Measurements from ENCODE around the gene MEF2C.

Gene MEF2C

GRCh38 chr5:88834499-88834898 lies 48.5 kb downstream of the MEF2C start:
- H3K27me3 ChIP-seq (ENCODE audit: control insufficient read depth, insufficient read depth, low read length): no peaks in the 10 kb centered on the region
- no peaks in the 10 kb centered on the region for H3K9me3 ChIP-seq (ENCODE audit: control insufficient read depth, insufficient read depth, low read length)
- H3K4me3 ChIP-seq (ENCODE audit: low read depth, low read length): no peak overlapping the region
- no peaks in the 10 kb centered on the region for H3K36me3 ChIP-seq (ENCODE audit: control insufficient read depth, insufficient read depth, low read length)
- H3K9ac ChIP-seq (ENCODE audit: low read depth, low read length): no peak overlapping the region
- no peaks in the 10 kb centered on the region for H3K4me1 ChIP-seq (ENCODE audit: control insufficient read depth, insufficient read depth, low read length)

GRCh38 chr5:88834131-88834462 lies 48.9 kb downstream of the MEF2C start:
- Histone ChIP-seq H3K4me1 (ENCODE audit: control insufficient read depth, insufficient read depth, low read length) (no peaks in the 10 kb centered on the region), H3K27me3 (ENCODE audit: control insufficient read depth, insufficient read depth, low read length) (no peaks in the 10 kb centered on the region), H3K4me3 (ENCODE audit: low read depth, low read length) (no peak overlapping the region), H3K36me3 (ENCODE audit: control insufficient read depth, insufficient read depth, low read length) (no peaks in the 10 kb centered on the region), H3K9ac (ENCODE audit: low read depth, low read length) (no peak overlapping the region), H3K9me3 (ENCODE audit: control insufficient read depth, insufficient read depth, low read length) (no peaks in the 10 kb centered on the region)

- Histone ChIP-seq H3K36me3 (ENCODE audit: control insufficient read depth, insufficient read depth, low read length) (no peaks in the 10 kb centered on the region), H3K4me1 (ENCODE audit: control insufficient read depth, insufficient read depth, low read length) (no peaks in the 10 kb centered on the region), H3K9me3 (ENCODE audit: control insufficient read depth, insufficient read depth, low read length) (no peaks in the 10 kb centered on the region), H3K4me3 (ENCODE audit: low read depth, low read length) (no peak overlapping the region), H3K27me3 (ENCODE audit: control insufficient read depth, insufficient read depth, low read length) (no peaks in the 10 kb centered on the region), H3K9ac (ENCODE audit: low read depth, low read length) (no peak overlapping the region)
Measured at GRCh38 chr5:88833371-88834130, 49.4 kb downstream of the MEF2C start.

GRCh38 chr5:88831816-88832215 lies 51.2 kb downstream of the MEF2C start:
- H3K9me3 ChIP-seq (ENCODE audit: control insufficient read depth, insufficient read depth, low read length): no peaks in the 10 kb centered on the region
- no peak overlapping the region for H3K4me3 ChIP-seq (ENCODE audit: low read depth, low read length)
- H3K9ac ChIP-seq (ENCODE audit: low read depth, low read length): no peak overlapping the region
- H3K27me3 ChIP-seq (ENCODE audit: control insufficient read depth, insufficient read depth, low read length): no peaks in the 10 kb centered on the region
- no peaks in the 10 kb centered on the region for H3K36me3 ChIP-seq (ENCODE audit: control insufficient read depth, insufficient read depth, low read length)
- peaks cover 6% of the 10 kb centered on the region for H3K4me1 ChIP-seq (ENCODE audit: control insufficient read depth, insufficient read depth, low read length)

- H3K4me1 ChIP-seq (ENCODE audit: control insufficient read depth, insufficient read depth, low read length): peaks cover 7% of the 10 kb centered on the region
- H3K36me3 ChIP-seq (ENCODE audit: control insufficient read depth, insufficient read depth, low read length): no peaks in the 10 kb centered on the region
- H3K9ac ChIP-seq (ENCODE audit: low read depth, low read length): no peak overlapping the region
- no peak overlapping the region for H3K4me3 ChIP-seq (ENCODE audit: low read depth, low read length)
- no peaks in the 10 kb centered on the region for H3K9me3 ChIP-seq (ENCODE audit: control insufficient read depth, insufficient read depth, low read length)
- no peaks in the 10 kb centered on the region for H3K27me3 ChIP-seq (ENCODE audit: control insufficient read depth, insufficient read depth, low read length)
Measured at GRCh38 chr5:88830567-88830966, 52.4 kb downstream of the MEF2C start.

- Histone ChIP-seq H3K9me3 (ENCODE audit: control insufficient read depth, insufficient read depth, low read length) (no peaks in the 10 kb centered on the region), H3K27me3 (ENCODE audit: control insufficient read depth, insufficient read depth, low read length) (no peaks in the 10 kb centered on the region), H3K36me3 (ENCODE audit: control insufficient read depth, insufficient read depth, low read length) (no peaks in the 10 kb centered on the region), H3K4me1 (ENCODE audit: control insufficient read depth, insufficient read depth, low read length) (peaks cover 7% of the 10 kb centered on the region), H3K4me3 (ENCODE audit: low read depth, low read length) (no peak overlapping the region), H3K9ac (ENCODE audit: low read depth, low read length) (no peak overlapping the region)
Measured at GRCh38 chr5:88829775-88830174, 53.2 kb downstream of the MEF2C start.

GRCh38 chr5:88829054-88829453 lies 53.9 kb downstream of the MEF2C start:
- H3K4me1 ChIP-seq (ENCODE audit: control insufficient read depth, insufficient read depth, low read length): peaks cover 7% of the 10 kb centered on the region
- no peaks in the 10 kb centered on the region for H3K9me3 ChIP-seq (ENCODE audit: control insufficient read depth, insufficient read depth, low read length)
- no peak overlapping the region for H3K9ac ChIP-seq (ENCODE audit: low read depth, low read length)
- no peaks in the 10 kb centered on the region for H3K36me3 ChIP-seq (ENCODE audit: control insufficient read depth, insufficient read depth, low read length)
- H3K27me3 ChIP-seq (ENCODE audit: control insufficient read depth, insufficient read depth, low read length): no peaks in the 10 kb centered on the region
- H3K4me3 ChIP-seq (ENCODE audit: low read depth, low read length): no peak overlapping the region

GRCh38 chr5:88827997-88828396 lies 55.0 kb downstream of the MEF2C start:
- no peak overlapping the region for H3K4me3 ChIP-seq (ENCODE audit: low read depth, low read length)
- no peaks in the 10 kb centered on the region for H3K36me3 ChIP-seq (ENCODE audit: control insufficient read depth, insufficient read depth, low read length)
- peaks cover 7% of the 10 kb centered on the region for H3K4me1 ChIP-seq (ENCODE audit: control insufficient read depth, insufficient read depth, low read length)
- no peaks in the 10 kb centered on the region for H3K9me3 ChIP-seq (ENCODE audit: control insufficient read depth, insufficient read depth, low read length)
- no peaks in the 10 kb centered on the region for H3K27me3 ChIP-seq (ENCODE audit: control insufficient read depth, insufficient read depth, low read length)
- H3K9ac ChIP-seq (ENCODE audit: low read depth, low read length): no peak overlapping the region

- H3K9ac ChIP-seq (ENCODE audit: low read depth, low read length): no peak overlapping the region
- no peak overlapping the region for H3K4me3 ChIP-seq (ENCODE audit: low read depth, low read length)
- H3K4me1 ChIP-seq (ENCODE audit: control insufficient read depth, insufficient read depth, low read length): peaks cover 7% of the 10 kb centered on the region
Measured at GRCh38 chr5:88826646-88827585, 56.1 kb downstream of the MEF2C start.

GRCh38 chr5:88825584-88826315 lies 57.2 kb downstream of the MEF2C start:
- H3K9ac ChIP-seq (ENCODE audit: low read depth, low read length): no peak overlapping the region
- no peak overlapping the region for H3K4me3 ChIP-seq (ENCODE audit: low read depth, low read length)
- peaks cover 7% of the 10 kb centered on the region for H3K4me1 ChIP-seq (ENCODE audit: control insufficient read depth, insufficient read depth, low read length)
- H3K36me3 ChIP-seq (ENCODE audit: control insufficient read depth, insufficient read depth, low read length): no peaks in the 10 kb centered on the region
- no peaks in the 10 kb centered on the region for H3K9me3 ChIP-seq (ENCODE audit: control insufficient read depth, insufficient read depth, low read length)
- no peaks in the 10 kb centered on the region for H3K27me3 ChIP-seq (ENCODE audit: control insufficient read depth, insufficient read depth, low read length)

More at GRCh38 chr5:88826646-88827585, 56.1 kb downstream of the MEF2C start:
- Histone ChIP-seq H3K36me3 (ENCODE audit: control insufficient read depth, insufficient read depth, low read length) (no peaks in the 10 kb centered on the region), H3K27me3 (ENCODE audit: control insufficient read depth, insufficient read depth, low read length) (no peaks in the 10 kb centered on the region), H3K9me3 (ENCODE audit: control insufficient read depth, insufficient read depth, low read length) (no peaks in the 10 kb centered on the region)

- no peak overlapping the region for H3K4me3 ChIP-seq (ENCODE audit: low read depth, low read length)
- peaks cover 7% of the 10 kb centered on the region for H3K4me1 ChIP-seq (ENCODE audit: control insufficient read depth, insufficient read depth, low read length)
- H3K9me3 ChIP-seq (ENCODE audit: control insufficient read depth, insufficient read depth, low read length): no peaks in the 10 kb centered on the region
- no peaks in the 10 kb centered on the region for H3K27me3 ChIP-seq (ENCODE audit: control insufficient read depth, insufficient read depth, low read length)
- H3K36me3 ChIP-seq (ENCODE audit: control insufficient read depth, insufficient read depth, low read length): no peaks in the 10 kb centered on the region
- H3K9ac ChIP-seq (ENCODE audit: low read depth, low read length): no peak overlapping the region
Measured at GRCh38 chr5:88824892-88825583, 57.9 kb downstream of the MEF2C start.
